ENCODE results near the gene SOX15.

The SOX15 gene

GRCh38 chr17:7572338-7572587 is 17.6 kb downstream of the SOX15 start:
- Histone ChIP-seq H3K27ac (peak overlapping the region; percentile 79 to 96), H3K4me3 (peak overlapping the region; percentile 75)
- TF ChIP-seq CTCF (IDR thresholded peaks at IDR 0.05): no peak
- no peak for DNase-seq (ENCODE audit: low spot score)

- no peak for TF ChIP-seq CTCF (IDR thresholded peaks at IDR 0.05)
- no peak overlapping the region for H3K27ac ChIP-seq
- no peak overlapping the region for H3K4me3 ChIP-seq
- DNase-seq (ENCODE audit: low spot score): no peak
Observed at GRCh38 chr17:7570351-7570750, 19.5 kb downstream of the SOX15 start.

GRCh38 chr17:7569571-7569970 is 20.3 kb downstream of the SOX15 start:
- H3K4me3 ChIP-seq: no peak overlapping the region
- TF ChIP-seq CTCF (IDR thresholded peaks at IDR 0.05): no peak
- no peak overlapping the region for H3K27ac ChIP-seq
- DNase-seq (ENCODE audit: low spot score): no peak

- no peak overlapping the region for H3K27ac ChIP-seq
- DNase-seq (ENCODE audit: low spot score): no peak
Observed at GRCh38 chr17:7563115-7563869, 26.6 kb downstream of the SOX15 start.

GRCh38 chr17:7562208-7562605 is 27.7 kb downstream of the SOX15 start:
- no peak for DNase-seq (ENCODE audit: low spot score)
- TF ChIP-seq CTCF (IDR thresholded peaks at IDR 0.05): no peak
- Histone ChIP-seq H3K27ac (peak overlapping the region; percentile 91 to 98), H3K4me3 (peak overlapping the region; percentile 95)

More at GRCh38 chr17:7563115-7563869, 26.6 kb downstream of the SOX15 start:
- H3K4me3 ChIP-seq: peak overlapping the region; percentile 95
- no peak for TF ChIP-seq CTCF (IDR thresholded peaks at IDR 0.05)

- DNase-seq (ENCODE audit: low spot score): peak; percentile 89
- no peak for TF ChIP-seq CTCF (IDR thresholded peaks at IDR 0.05)
- H3K27ac ChIP-seq: peak within 1 kb of the TSS; percentile 91 to 98
- H3K4me3 ChIP-seq: peak within 1 kb of the TSS; percentile 95
Observed at GRCh38 chr17:7561589-7562207, 28.2 kb downstream of the SOX15 start, which contains the start of gene SENP3. Gene SENP3 (plus strand): TSS chr17:7561919. CDS start chr17:7563077, 1,158 bp downstream.

- TF ChIP-seq CTCF (IDR thresholded peaks at IDR 0.05): peak; percentile 84
- H3K27ac ChIP-seq: peak overlapping the region; percentile 91 to 98
- peak overlapping the region; percentile 95 for H3K4me3 ChIP-seq
- peak; percentile 91 for DNase-seq (ENCODE audit: low spot score)
Observed at GRCh38 chr17:7561028-7561575, 28.8 kb downstream of the SOX15 start.
